GM10847 (cell line): ENCODE measurements around the gene BAG3.

Experiments
- POLR2A ChIP-seq: IDR thresholded peaks from 2 replicates; pipeline ENCODE4 v1.6.1; 2011; ENCODE audit not compliant: insufficient read length; ENCODE audit errors: extremely low read depth

The BAG3 gene

DNA sequence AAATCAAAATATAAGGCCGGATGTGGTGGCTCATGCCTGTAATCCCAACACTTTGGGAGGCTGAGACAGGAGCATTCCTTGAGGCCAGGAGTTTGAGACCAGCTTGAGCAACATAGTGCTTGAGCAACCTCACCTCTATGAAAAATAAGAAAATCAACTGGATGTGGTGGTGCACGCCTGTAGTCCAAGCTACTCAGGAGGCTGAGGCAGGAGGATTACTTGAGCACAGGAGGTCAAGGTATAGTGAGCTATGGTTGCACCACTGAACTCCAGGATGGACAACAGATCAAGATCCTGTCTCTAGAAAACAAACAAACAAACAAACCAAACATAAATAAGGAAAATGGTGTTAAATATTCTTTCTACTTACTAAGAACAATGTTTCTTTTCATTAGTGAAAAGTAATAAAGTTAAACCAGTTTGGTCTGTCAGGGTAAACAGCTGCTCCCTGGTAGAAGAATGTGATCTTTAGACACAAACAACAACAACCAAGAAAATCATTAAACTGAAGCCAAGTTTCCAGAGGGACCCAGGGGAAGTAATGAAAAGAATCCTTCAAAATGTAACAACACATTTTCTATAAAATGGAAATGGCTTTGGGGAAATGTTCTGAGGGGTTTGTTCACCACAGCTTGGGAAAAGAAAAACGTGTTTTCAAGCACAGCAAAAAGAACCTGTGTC is 17.5 kb upstream of the BAG3 start:
- no peak for TF ChIP-seq POLR2A

DNA sequence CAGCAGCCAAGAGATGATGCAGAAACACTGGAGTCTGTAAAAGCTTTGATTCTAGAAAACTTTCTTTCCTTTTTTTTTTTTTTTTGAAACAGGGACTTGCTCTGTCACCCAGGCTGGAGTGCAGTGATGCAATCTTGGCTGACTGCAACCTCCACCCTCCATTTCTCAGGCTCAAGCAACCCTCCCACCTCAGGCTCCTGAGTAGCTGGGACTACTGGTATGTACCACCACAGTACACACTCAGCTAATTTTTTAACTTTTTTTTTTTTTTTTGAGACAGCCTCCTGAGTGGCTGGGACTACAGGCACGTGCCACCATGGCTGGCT is 17.0 kb upstream of the BAG3 start:
- TF ChIP-seq POLR2A = no peak

DNA sequence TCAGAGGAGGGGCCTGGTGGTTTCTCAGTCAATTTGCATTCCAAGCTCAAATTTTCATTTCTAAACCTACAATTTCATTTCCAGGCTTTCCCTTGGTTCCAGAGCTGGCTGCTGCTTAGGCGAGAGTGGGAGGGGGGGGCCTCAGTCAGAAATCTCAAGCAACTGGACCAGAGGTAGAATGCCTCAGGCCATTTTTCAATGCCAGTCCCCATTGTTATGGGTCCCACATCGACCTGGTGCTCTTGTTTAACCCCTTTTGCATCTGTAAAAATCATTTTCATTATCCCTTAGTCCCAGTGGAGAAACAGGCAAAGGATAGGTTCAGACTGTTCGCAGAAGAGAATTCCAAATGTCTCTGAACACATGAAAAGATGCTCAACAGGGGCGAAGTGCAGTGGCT is 13.5 kb upstream of the BAG3 start:
- no peak for TF ChIP-seq POLR2A

DNA sequence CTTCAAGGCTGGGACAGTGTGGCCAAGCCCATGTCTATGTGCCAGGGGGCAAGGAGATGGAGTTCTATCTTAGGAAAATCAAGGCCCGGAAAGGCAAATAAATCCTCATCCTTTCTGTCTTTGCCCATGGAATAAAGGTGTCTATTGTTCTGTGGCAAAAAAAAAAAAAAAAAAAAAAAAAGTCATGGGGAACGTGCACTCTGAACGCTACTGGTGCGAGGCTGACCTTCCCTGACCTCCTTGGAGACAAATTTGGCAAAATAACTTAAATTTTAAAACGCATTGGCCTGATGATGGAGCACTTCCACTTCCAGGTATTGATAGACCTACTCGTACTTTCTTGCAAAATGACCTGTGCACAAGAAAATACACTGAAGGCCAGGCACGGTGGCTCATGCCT is 12.2 kb upstream of the BAG3 start:
- no peak for TF ChIP-seq POLR2A

DNA sequence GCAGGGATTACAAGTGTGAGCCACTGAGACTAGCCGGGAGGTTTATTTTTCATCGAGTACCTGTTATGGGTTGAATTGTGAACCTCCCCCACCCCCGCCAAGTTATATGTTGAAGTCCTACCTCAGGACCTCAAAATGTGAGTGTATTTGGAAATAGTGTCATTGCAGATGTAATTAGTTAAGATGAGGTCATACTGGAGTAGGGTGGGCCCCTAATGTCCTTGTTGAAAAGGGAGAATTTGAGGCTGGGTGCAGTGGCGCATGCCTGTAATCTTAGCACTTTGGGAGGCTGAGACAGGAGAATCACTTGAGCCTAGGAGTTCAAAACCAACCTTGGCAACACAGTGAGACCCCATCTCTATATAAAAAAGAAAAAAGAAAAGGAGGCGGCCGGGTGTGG is 10.8 kb upstream of the BAG3 start:
- no peak for TF ChIP-seq POLR2A

DNA sequence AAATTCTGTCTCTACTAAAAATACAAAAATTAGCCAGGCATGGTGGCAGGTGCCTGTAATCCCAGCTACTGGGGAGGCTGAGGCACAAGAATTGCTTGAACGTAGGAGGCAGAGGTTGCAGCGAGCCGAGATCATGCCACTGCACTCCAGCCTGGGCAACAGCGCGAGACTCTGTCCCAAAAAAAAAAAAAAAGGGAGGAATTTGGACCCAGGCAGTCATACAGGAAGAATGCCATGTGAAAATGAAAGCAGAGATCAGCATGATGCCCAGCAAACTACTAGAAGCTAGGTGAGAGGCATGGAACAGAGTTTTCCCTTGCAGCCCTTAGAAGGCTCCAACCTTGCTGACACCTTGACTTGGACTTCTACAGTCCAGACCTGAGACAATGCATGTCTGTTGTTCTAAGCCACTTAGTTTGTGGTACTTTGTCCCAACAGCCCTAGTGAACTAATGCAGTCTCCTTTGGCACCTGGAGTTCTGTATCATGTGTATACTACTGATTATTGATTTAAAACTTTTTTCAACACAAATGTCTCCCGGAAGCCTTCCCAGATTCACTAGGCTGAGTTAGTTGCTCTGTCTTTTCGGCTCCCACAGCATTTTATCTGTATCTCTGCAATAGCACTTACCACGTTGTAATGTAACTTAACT is 10.2 kb upstream of the BAG3 start:
- no peak for TF ChIP-seq POLR2A

DNA sequence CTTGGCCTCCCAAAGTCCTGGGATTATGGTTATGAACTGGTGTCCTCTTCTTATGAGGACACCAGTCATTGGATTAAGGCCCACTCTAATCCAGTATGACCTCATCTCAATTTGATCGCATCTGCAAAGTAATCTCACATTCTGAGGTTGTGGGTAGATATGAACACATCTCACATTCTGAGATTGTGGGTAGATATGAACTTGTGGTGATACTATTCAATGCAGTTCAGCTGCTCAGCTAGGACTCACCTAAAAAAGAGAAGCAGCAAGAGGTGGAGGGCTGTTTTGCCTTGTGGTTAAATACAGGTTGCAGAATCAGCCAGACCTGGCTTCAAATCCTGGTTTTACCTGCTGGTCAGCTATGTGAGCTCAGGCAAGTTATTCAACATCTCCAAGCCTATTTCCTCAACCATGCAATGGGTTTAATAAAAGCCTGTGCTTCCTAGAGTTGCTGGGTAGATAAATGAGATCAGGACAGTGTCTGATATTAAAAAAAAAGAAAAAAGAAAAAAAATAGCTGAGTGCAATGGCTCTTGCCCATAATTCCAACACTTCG is 8.5 kb upstream of the BAG3 start:
- TF ChIP-seq POLR2A = no peak

DNA sequence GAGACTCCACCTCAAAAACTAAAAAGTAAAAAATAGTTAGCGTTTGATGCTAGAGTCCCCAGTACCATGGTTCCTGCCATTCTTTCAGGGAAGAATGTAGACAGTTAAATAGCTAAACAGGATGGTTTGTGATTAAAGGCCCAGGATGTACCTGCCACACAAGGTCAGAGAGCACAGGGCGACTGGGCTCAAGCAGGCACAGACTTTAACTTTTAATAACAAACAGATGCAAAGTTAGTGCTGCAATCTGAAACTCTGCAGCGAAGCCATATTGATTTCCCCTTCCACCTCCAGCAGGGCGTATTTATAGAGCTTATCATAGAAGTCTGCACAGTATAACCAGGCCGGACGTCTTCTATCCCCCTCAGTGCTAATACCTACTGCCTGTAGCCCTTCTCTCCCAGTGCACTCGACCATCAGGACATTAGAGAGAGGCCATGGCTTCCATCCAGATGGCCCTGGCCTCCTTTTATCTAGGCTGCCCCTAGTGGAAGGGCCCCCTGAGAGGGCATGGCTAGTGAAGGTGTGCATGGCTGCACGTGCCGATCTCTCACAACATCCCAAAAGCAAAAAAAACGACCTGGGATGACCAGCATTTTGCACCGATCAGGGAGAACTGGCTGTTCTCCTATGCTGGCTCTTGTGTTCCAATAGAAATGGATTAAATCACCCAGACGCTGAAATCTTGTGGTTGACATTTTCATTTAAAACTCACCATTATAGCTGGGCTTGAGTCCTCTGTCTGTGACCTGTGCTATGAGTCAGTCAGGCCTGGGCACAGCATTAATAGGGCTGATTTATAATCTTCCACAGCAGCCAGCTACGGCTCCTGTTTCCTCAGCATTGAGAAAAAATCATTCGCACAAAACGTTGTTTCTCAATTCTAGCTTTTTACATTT is 7.6 kb upstream of the BAG3 start:
- no peak for TF ChIP-seq POLR2A

DNA sequence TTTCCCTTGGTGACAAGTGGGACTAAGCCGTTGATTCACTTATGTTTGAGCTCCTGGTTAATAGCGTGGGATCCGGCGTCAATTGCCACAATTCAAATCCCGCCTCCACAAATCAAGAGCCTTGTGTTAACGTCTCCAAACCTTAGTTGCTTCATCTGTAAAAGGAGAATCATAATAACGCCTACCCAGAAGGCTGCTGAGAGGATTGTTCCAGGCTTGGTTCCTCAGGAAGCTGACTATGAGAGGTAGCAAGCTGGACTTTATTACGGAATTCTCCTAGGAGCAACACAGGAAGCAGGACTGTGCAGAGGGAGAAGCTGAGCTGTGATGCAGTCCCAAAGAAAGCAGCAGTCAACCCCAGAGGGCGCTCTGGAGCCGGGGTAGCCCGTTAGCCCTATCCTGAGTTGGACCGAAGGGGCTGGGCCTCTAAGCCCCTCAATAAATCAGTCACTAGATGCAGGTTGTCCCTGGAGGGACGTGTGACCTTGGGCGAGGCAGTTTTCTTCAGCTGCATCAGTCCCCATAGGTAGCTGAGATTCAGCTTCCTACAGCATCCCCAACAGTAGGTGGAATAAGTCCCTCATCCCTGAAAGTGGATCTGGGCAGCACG is 6.9 kb upstream of the BAG3 start:
- TF ChIP-seq POLR2A = no peak

DNA sequence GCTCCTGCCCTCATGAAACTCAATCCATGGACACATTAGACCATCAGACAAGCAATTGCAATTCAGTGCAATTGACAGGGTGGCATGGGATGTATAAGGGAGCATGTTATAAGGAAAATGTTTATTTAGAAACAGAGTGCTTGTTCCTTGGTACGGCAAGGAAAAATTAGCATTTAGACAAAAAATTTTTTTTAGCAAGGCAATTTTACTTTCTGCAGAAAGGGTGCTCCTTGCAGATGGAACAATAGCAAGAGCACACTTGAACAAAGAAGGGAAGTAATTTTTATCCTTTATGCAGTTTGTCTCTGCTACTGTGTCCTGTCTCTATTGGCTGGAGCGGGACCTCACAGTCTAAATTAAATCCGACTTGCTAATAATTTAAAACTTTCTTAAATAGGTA is 6.2 kb upstream of the BAG3 start:
- no peak for TF ChIP-seq POLR2A

DNA sequence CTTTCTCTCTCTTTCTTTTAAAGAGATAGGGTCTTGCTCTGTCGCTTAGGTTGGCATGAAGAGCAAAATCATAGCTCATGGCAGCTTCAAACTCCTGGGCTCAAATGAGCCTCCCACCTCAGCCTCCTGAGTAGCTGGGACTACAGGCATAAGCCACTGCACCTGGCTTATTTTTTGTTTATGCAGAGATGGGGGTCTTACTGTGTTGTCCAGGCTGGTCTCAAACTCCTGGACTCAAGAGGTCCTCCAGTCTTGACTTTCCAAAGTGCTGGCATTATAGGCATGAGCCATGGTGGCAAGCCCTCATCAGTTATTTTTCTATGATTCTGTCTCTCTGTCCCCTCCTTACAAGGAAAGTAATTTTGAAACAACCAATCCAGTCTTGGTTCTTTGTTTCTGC is 1.1 kb upstream of the BAG3 start:
- no peak for TF ChIP-seq POLR2A

DNA sequence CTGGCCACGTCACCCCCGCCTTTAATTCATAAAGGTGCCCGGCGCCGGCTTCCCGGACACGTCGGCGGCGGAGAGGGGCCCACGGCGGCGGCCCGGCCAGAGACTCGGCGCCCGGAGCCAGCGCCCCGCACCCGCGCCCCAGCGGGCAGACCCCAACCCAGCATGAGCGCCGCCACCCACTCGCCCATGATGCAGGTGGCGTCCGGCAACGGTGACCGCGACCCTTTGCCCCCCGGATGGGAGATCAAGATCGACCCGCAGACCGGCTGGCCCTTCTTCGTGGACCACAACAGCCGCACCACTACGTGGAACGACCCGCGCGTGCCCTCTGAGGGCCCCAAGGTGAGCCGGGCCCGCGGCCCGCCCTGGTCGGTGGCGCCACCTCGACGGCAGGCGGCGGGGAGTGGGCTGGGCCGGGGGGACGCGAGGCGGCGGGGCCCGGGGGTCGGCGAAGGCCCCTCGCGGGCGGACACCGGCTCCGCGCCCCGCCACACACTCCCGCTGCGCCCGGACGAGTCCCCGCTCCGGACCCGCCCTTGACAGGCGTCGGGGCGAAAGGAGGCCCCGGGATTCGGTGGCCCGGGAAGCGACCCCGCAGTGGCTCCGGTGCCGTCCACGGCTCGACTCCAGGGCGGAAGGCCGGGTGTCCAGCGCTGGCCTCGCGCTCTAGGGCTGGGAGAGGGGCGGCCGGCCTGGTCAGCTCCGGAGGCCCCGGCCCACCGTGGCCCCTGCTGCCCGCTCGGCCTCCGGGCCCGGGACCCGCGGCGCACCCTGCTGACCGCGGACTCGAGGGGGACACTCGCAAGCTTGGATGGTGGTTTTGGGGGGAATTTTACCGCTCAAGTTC is 557 bp downstream of the BAG3 start:
- no peak for TF ChIP-seq POLR2A

DNA sequence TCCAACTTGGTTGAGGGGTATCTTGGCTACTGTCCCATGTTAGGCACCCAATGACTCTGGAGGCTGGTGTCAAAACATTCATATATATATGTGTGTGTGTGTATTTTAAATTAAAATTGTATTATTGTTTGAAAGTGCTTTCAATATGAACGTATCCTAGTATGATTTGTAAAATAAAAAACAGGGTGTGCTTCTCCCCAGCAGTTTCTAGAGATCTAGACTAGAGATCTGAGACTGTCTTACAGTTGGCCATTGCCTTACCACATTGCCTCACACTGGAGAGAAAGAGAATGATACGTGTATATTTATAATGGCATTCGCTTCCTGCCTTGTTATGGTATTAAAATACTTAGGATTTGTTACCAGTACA is 1.2 kb downstream of the BAG3 start:
- TF ChIP-seq POLR2A = no peak

DNA sequence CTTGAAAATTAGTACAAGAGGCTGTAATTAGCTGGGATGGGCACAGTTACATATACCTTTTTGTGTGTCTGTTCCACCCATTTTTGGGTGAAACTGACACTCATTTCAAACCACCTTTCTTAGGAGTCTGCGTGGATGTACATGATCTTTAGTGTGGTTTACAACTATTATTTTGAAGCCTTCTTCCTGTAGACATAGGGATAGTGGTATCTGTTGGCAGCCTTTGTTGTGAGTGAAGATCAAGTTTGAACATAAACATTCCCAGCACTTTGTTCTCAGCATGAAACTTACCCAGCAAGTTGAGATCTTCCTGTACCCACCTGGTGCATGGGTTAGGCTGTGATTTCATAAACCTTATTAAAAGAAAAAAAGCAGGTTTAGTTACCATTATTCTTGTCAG is 2.0 kb downstream of the BAG3 start:
- TF ChIP-seq POLR2A = no peak

DNA sequence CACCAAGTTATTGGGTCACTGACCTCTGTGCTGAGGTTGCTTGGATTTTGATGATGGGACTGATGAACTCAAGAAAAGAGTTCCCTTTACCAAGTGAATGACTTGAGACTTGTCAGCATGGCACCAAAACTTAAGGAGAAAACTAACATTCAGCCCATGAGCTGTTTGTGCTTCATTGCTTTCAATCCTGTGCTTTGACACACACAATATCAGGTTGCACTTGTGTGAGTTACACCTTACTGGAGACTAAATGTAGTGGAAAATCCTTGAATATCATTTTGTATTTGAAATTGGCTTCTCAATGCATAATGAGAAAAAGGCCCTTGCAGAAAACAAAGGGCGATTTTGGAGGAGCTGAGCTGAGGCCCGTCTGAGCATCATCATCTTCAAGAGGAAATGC is 2.7 kb downstream of the BAG3 start:
- no peak for TF ChIP-seq POLR2A
